Smooth muscle cell (in vitro differentiated cells): ENCODE results near the gene OR8G5. TPM values are rescaled to one million over a fixed set of nuclear protein-coding genes. Genes with fewer than 3 reads are reported as not detected.
"Not testable (repeated sequence)": the region's sequence is repeated elsewhere in the genome, so short reads cannot be mapped to it uniquely, and the experiment has no call there.

Source experiments
- DNase-seq: peaks from one replicate; lab custom pipeline; 2025; ENCODE audit not compliant: unreplicated experiment; lab: John Stamatoyannopoulos, UW
- H2AFZ ChIP-seq: fragments of 200-600 bp; sonication (generic); 2 replicates; pipeline ENCODE4 v1.6.0; 2016; ENCODE audit warnings: antibody characterized with exemption, low read depth, mild to moderate bottlenecking
- H3F3A ChIP-seq: fragments of 200-600 bp; sonication (generic); 2 replicates; pipeline ENCODE4 v1.6.0; 2017; ENCODE audit warnings: antibody characterized with exemption, low read depth
- H3K27ac ChIP-seq: fragments of 200-600 bp; sonication (generic); 2 replicates; pipeline ENCODE4 v1.5.1; 2016; ENCODE audit warnings: low read depth, mild to moderate bottlenecking
- H3K27me3 ChIP-seq: fragments of 200-600 bp; sonication (generic); 2 replicates; pipeline ENCODE4 v1.6.1; 2016; ENCODE audit warnings: low read depth, mild to moderate bottlenecking
- H3K36me3 ChIP-seq: fragments of 200-600 bp; sonication (generic); 2 replicates; pipeline ENCODE4 v1.5.1; 2016; ENCODE audit warnings: low read depth
- H3K4me1 ChIP-seq: fragments of 200-600 bp; sonication (generic); 2 replicates; pipeline ENCODE4 v1.5.1; 2016; ENCODE audit warnings: low read depth
- H3K4me2 ChIP-seq: fragments of 200-600 bp; sonication (generic); 2 replicates; pipeline ENCODE4 v1.6.0; 2016; ENCODE audit warnings: mild to moderate bottlenecking
- H3K4me3 ChIP-seq: fragments of 200-600 bp; sonication (generic); 2 replicates; pipeline ENCODE4 v1.5.1; 2016; ENCODE audit warnings: mild to moderate bottlenecking
- H3K79me2 ChIP-seq: fragments of 200-600 bp; sonication (generic); 2 replicates; pipeline ENCODE4 v1.6.0; 2016; ENCODE audit warnings: low read depth, mild to moderate bottlenecking
- H3K9ac ChIP-seq: fragments of 200-600 bp; sonication (generic); 2 replicates; pipeline ENCODE4 v1.6.0; 2016; ENCODE audit warnings: low read depth
- H3K9me3 ChIP-seq: fragments of 200-600 bp; sonication (generic); replicated peaks from 2 replicates; pipeline ENCODE4 v1.5.1; 2016; ENCODE audit warnings: low read depth
- H4K20me1 ChIP-seq: fragments of 200-600 bp; sonication (generic); 2 replicates; pipeline ENCODE4 v1.6.0; 2016; ENCODE audit warnings: low read depth
- WGBS: methylation state at CpG from one replicate; pipeline ENCODE4 v1.1.7; 2016; ENCODE audit warnings: low lambda C conversion rate; 5-methylcytosine and 5-hydroxymethylcytosine counted together
- polyA plus RNA-seq: library from polyadenylated mRNA; unstranded; fragments of >200 nt; fragmentation: Nextera tagmentation; extraction: Ambion mirVana; gene quantifications from 2 replicates; pipeline ENCODE4 v1.2.1, GENCODE V29; 2016
- total RNA-seq: library from RNA; depleted of rRNA; stranded (reverse); fragments of >200 nt; gene quantifications from 2 replicates; pipeline ENCODE4 v1.2.3, GENCODE V29; 2014
- TF ChIP-seq, protein P1 (sequence below): fragments of 200-600 bp; sonication (generic); IDR thresholded peaks from 2 replicates; pipeline ENCODE4 v1.5.1; 2017; ENCODE audit warnings: borderline replicate concordance, mild to moderate bottlenecking, antibody characterized with exemption; ENCODE audit not compliant: insufficient read depth, poor library complexity, severe bottlenecking

The OR8G5 gene
- total and polyA plus RNA-seq, 2 experiments from 2014 or later = not detected

DNA sequence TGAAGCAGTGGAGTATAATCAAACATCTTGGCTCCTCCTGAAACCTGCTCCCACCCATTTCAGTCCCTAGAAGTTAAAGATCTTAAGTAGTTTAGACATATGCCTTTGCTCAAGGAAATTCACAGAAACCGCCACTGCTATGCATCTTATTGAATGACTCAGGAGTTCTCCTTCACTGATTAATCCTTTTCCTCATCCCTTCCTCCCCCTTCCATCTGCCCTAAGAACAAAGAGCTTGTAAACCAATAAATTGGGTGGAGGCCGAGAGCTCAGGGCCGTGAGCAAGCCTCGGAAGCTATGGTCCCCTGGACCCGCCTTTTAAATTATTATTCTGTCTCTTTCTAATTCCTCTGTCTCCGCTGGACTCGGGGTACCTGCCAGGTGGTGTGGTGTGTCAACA lies 14.7 kb downstream of the OR8G5 start:
- not testable (repeated sequence) for H3K4me3 ChIP-seq, H3K27ac ChIP-seq, H3K27me3 ChIP-seq, H2AFZ ChIP-seq, DNase-seq, H3K79me2 ChIP-seq, H3F3A ChIP-seq, H4K20me1 ChIP-seq, H3K4me1 ChIP-seq, H3K4me2 ChIP-seq, H3K9ac ChIP-seq, H3K9me3 ChIP-seq, H3K36me3 ChIP-seq
- WGBS = 49% methylated on average over 7 of the region's 7 CpGs

DNA sequence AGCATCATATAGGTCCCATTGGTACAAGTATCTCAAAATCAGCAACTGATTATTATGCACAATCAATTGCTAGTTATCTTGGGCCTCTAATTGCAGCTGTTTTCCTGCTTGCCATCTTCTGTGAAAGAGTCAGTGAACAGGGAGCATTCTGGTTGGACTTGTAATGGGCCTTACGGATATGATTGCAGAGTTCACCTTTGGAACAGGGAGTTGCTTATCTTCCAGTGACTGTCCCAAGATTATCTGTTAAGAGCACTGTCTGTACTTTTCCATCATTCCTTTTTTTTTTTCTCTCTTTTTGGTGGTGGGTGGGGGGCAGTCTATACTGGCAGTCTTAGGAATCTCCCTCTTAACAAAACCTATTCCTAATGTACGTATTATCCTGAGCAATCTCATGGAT lies 17.8 kb downstream of the OR8G5 start:
- Histone ChIP-seq H3K36me3 (no peaks in the 10 kb centered on the region), H3K27ac (no peak overlapping the region), H3K79me2 (no peaks in the 10 kb centered on the region), H4K20me1 (no peaks in the 10 kb centered on the region), H3K27me3 (no peaks in the 10 kb centered on the region), H3K9me3 (no peaks in the 10 kb centered on the region), H3K9ac (no peak overlapping the region), H3K4me3 (no peak overlapping the region), H2AFZ (no peak overlapping the region), H3K4me1 (no peaks in the 10 kb centered on the region), H3K4me2 (no peak overlapping the region), H3F3A (no peaks in the 10 kb centered on the region)
- no peak for DNase-seq
- TF ChIP-seq, protein P1, sequence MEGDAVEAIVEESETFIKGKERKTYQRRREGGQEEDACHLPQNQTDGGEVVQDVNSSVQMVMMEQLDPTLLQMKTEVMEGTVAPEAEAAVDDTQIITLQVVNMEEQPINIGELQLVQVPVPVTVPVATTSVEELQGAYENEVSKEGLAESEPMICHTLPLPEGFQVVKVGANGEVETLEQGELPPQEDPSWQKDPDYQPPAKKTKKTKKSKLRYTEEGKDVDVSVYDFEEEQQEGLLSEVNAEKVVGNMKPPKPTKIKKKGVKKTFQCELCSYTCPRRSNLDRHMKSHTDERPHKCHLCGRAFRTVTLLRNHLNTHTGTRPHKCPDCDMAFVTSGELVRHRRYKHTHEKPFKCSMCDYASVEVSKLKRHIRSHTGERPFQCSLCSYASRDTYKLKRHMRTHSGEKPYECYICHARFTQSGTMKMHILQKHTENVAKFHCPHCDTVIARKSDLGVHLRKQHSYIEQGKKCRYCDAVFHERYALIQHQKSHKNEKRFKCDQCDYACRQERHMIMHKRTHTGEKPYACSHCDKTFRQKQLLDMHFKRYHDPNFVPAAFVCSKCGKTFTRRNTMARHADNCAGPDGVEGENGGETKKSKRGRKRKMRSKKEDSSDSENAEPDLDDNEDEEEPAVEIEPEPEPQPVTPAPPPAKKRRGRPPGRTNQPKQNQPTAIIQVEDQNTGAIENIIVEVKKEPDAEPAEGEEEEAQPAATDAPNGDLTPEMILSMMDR = no peak
- WGBS = 72% methylated on average over 2 of the region's 2 CpGs

DNA sequence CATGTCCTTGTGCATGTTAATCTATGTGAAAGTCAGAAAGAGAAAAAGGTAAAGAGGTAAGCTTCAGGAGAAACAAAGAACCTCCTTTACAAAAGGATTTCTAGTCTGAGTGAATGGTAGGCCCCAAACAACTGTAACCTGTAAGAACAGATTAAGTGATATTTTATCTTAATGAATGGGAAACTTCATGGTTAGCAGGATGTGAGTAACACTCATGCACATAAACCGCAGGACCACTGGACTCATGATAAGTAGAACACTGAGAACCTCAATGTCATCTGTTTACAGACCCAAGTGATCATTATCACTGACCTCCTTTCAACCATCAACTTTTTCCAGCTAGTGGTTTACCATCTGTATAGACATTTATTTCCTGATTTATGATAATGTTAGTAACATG lies 19.9 kb downstream of the OR8G5 start:
- H3K79me2 ChIP-seq = no peaks in the 10 kb centered on the region
- no peaks in the 10 kb centered on the region for H3K27me3 ChIP-seq
- H3K9me3 ChIP-seq = no peaks in the 10 kb centered on the region
- H3K27ac ChIP-seq = no peak overlapping the region
- H3F3A ChIP-seq = no peaks in the 10 kb centered on the region
- no peak overlapping the region for H3K9ac ChIP-seq
- no peak for DNase-seq
- no peak overlapping the region for H3K4me3 ChIP-seq
- H3K36me3 ChIP-seq = no peaks in the 10 kb centered on the region
- no peaks in the 10 kb centered on the region for H3K4me1 ChIP-seq
- H2AFZ ChIP-seq = no peak overlapping the region
- TF ChIP-seq, protein P1 = no peak
- no peaks in the 10 kb centered on the region for H4K20me1 ChIP-seq
- H3K4me2 ChIP-seq = no peak overlapping the region
- WGBS = 68% methylated on average over 1 of the region's 1 CpG

DNA sequence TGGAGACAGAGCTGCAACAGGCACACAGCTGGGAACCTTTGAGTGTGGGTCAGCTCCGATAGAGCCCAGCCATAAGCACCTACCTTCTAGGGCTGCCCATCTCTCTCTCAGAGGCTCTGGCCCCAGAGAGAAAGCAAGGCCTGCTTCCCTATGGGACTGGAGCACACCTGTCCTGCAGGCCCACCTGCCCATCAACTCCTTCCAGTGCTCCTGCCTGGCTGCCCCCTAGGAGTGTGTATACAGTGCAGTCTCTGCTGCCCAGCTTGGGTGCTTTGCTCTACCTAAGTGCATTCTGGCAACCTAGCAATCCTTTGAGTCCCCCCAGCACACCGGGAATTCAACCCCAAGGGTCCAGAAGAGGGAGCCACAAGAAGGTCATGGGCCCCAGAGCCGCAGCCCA lies 21.0 kb downstream of the OR8G5 start:
- Histone ChIP-seq H3K4me2 (no peak overlapping the region), H3K4me1 (no peaks in the 10 kb centered on the region), H3K79me2 (no peaks in the 10 kb centered on the region), H3K27ac (no peak overlapping the region), H3K27me3 (no peaks in the 10 kb centered on the region), H4K20me1 (no peaks in the 10 kb centered on the region), H3F3A (no peaks in the 10 kb centered on the region), H2AFZ (no peak overlapping the region), H3K36me3 (no peaks in the 10 kb centered on the region), H3K9me3 (no peaks in the 10 kb centered on the region), H3K9ac (no peak overlapping the region), H3K4me3 (no peak overlapping the region)
- DNase-seq = no peak
- TF ChIP-seq, protein P1 = no peak
- WGBS = 96% methylated on average over 3 of the region's 3 CpGs
